HG02588 (cell line): Measurements from ENCODE around the gene PTPN2.

Source experiments
- ATAC-seq: cut with Tn5 transposase; IDR thresholded peaks from one replicate; pipeline ENCODE4 v1.9.1; 2021; ENCODE audit warnings: mild to moderate bottlenecking, moderate library complexity; ENCODE audit not compliant: unreplicated experiment

PTPN2 gene

GRCh38 chr18:12750076-12750714, 133.8 kb downstream of the PTPN2 start:
- no peak for ATAC-seq

GRCh38 chr18:12749121-12749520, 134.9 kb downstream of the PTPN2 start:
- no peak for ATAC-seq

GRCh38 chr18:12748671-12749070, 135.4 kb downstream of the PTPN2 start:
- no peak for ATAC-seq

GRCh38 chr18:12747530-12748315, 136.3 kb downstream of the PTPN2 start:
- ATAC-seq: no peak

- no peak for ATAC-seq
Measured at GRCh38 chr18:12745095-12745795, 138.8 kb downstream of the PTPN2 start.

GRCh38 chr18:12744103-12744502, 139.9 kb downstream of the PTPN2 start:
- no peak for ATAC-seq

GRCh38 chr18:12742453-12742852, 141.6 kb downstream of the PTPN2 start:
- no peak for ATAC-seq
